DND-41 (cell line): ENCODE data around the gene INSM2.

Experiments
- CTCF ChIP-seq: IDR thresholded peaks from 2 replicates; pipeline ENCODE4 v1.5.1; 2012; ENCODE audit warnings: borderline replicate concordance, low read length, moderate library complexity, mild to moderate bottlenecking; ENCODE audit not compliant: poor library complexity, severe bottlenecking; ENCODE audit errors: extremely low read depth
- EZH2 ChIP-seq: IDR thresholded peaks from 3 replicates; pipeline ENCODE4 v1.6.1; 2012; ENCODE audit warnings: borderline replicate concordance, low read depth, mild to moderate bottlenecking, moderate library complexity, low read length, inconsistent platforms; ENCODE audit not compliant: severe bottlenecking

- no peak for TF ChIP-seq CTCF
- TF ChIP-seq EZH2 = no peak
These were observed 27.5 kb upstream of the INSM2 start for GRCh38 chr14:35506461-35506860.
